Endometrium (tissue), 2 donors: ENCODE data around the gene TGFBR3.

Experiments used
- FAIRE-seq: peaks from 2 replicates; lab custom pipeline; 2012; peaks lifted over from hg19 to GRCh38; lab: Jason Lieb, UNC
- donor health status: control.
- donor health status: control.

TGFBR3 gene

GRCh38 chr1:91635763-91636162 lies 250.2 kb downstream of the TGFBR3 start:
- no peak for FAIRE-seq

- no peak for FAIRE-seq
Observed at GRCh38 chr1:91633438-91633837, 252.5 kb downstream of the TGFBR3 start.

DNA sequence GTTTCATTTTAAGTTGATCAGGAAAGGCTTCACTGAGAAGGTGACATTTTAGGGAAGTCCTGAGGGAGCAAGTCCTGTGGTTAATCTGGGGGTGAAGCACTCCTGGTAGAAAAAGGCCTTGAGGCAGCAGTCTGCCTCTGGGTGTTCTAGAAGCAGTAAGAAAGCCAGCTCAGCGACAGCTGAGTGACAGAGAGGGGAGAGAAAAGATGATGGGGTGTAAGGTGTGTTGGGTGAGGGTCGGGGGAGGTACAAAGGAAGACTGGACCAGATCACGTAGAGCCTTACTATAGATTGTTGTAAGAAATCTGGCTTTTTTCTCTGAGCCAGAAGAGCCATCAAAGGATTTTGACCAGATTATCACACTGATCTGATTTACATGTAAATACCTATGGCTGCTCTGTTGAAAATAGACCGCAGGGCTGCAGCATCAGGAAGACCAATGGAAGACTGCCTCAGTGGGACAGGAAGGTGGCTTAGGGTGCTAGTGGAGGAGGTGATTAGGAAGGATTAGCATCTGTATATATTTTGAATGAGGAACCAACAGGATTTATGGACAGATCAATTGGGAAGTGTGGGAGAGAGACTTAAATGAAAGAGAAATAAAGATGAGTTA lies 254.1 kb downstream of the TGFBR3 start:
- no peak for FAIRE-seq

GRCh38 chr1:91630803-91631202 lies 255.1 kb downstream of the TGFBR3 start:
- FAIRE-seq = no peak
